Prostate gland (tissue), 2 donors: ENCODE data around the gene LRRC2.

Experiments used
- CTCF ChIP-seq, 4 experiments: fragments of 200-600 bp in 2 of 4; fragments of 450-650 bp in 2 of 4; sonication (generic) in 2 of 4; IDR thresholded peaks; 1 replicate in 3 of 4; 2 replicates in 1 of 4; pipeline ENCODE4 v1.5.1; 2016 to 2019; ENCODE audit warnings: antibody characterized with exemption in 4 of 4, mild to moderate bottlenecking in 2 of 4, moderate library complexity in 2 of 4
- POLR2AphosphoS5 ChIP-seq: sonication (generic); formaldehyde crosslinking; IDR thresholded peaks from one replicate; pipeline ENCODE4 v1.6.1; 2017; ENCODE audit warnings: antibody characterized with exemption

GRCh38 chr3:46576879-46577278, 10.8 kb upstream of the LRRC2 start:
- TF ChIP-seq CTCF (IDR thresholded peaks at IDR 0.05): no peak
- TF ChIP-seq POLR2AphosphoS5: no peak
